GM11168 (cell line): ENCODE data around the gene MKI67.

Experiments
- in situ Hi-C: fragments of 300-500 bp; cut with MboI; formaldehyde crosslinking; loops from one replicate; pipeline ENCODE4 v1.12.0; 2022; ENCODE audit warnings: low sequenced_read_pairs; ENCODE audit not compliant: unreplicated experiment

Gene MKI67

GRCh38 chr10:128069351-128070051, 56.7 kb downstream of the MKI67 start:
- in situ Hi-C loops: loop anchor here (5.0 to 10.0 kb wide), 2 partner anchors 37 to 75 kb away; no protein-coding TSS in a partner anchor

DNA sequence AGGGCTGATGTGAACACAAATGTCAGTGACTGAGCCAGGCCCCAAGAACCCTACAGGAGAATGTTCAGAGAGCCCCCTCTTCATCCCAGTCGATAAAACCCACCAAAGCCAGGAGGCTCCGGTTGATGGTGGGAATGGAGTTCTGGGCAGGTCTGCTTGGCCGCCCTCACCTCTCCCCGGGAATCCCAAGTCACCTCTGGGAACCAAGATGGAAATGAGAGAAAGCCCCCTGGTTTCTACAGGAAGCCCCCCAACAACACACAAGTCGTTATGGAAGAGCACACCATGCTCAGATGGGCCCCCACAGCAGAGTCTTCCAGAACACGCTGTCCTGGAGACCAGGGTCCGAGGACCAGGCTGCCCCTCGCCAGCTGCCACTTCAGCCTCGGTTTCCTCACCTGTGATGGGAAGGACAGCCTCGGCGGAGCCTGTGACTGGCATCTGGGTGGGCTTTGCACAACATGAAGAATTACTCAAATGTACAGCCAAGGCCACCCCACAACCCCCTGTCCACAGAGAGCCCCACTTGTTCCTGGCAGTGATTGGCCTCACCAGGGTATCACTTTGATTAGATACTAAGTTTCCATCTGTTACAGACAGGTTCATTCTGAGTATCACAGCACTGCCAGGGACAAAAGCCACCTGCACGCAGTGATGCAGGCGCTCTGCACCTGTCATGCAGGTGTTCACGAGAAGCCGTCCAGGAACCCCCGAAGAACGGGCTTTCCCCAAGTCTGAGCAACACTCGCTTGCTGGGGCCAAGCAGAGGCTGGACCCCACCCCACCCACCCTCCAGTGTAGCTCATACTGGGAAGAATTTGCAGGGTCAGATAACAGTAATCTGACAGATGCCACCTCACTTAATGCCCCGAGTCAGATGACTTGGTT, 57.6 kb downstream of the MKI67 start:
- in situ Hi-C loops: no loop called here

DNA sequence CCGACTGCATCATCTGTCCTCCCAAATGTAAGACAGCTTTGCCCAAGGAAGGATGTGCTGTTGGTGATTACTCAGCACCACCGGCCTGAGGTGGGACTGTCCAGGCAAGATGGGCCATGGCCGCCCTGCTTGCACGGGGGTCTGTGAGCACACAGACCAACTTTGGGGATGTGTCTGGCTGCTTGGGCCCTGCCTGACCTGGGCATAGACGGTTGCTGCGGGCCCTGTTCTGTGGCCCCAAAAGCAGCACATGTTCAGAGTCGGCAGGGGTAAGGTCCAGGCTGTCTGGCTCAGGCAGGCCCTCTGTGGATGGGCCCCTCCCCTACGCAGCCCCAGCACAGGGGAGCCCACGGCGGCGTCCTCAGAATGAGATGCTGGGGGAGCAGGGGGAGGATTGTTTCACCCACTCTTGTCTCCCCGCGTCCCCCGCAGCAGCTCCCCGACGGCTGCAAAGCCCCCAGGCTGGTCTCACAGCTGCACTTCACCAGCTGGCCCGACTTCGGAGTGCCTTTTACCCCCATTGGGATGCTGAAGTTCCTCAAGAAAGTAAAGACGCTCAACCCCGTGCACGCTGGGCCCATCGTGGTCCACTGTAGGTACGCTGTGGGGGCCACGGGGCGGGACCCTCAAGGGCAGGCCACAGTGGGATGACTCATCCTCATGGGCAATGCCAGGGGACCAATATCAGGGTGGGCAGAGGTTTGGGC, 58.4 kb downstream of the MKI67 start:
- in situ Hi-C loops: no loop called here

GRCh38 chr10:128066870-128067382, 59.3 kb downstream of the MKI67 start:
- in situ Hi-C loops: no loop called here

- in situ Hi-C loops: no loop called here
Observed at GRCh38 chr10:128065881-128066534, 60.2 kb downstream of the MKI67 start.

GRCh38 chr10:128064970-128065580, 61.1 kb downstream of the MKI67 start:
- in situ Hi-C loops: no loop called here

GRCh38 chr10:128064108-128064969, 61.9 kb downstream of the MKI67 start:
- in situ Hi-C loops: no loop called here

GRCh38 chr10:128063736-128064107, 62.5 kb downstream of the MKI67 start:
- in situ Hi-C loops: no loop called here

- in situ Hi-C loops: no loop called here
Observed at GRCh38 chr10:128062881-128063563, 63.2 kb downstream of the MKI67 start.

DNA sequence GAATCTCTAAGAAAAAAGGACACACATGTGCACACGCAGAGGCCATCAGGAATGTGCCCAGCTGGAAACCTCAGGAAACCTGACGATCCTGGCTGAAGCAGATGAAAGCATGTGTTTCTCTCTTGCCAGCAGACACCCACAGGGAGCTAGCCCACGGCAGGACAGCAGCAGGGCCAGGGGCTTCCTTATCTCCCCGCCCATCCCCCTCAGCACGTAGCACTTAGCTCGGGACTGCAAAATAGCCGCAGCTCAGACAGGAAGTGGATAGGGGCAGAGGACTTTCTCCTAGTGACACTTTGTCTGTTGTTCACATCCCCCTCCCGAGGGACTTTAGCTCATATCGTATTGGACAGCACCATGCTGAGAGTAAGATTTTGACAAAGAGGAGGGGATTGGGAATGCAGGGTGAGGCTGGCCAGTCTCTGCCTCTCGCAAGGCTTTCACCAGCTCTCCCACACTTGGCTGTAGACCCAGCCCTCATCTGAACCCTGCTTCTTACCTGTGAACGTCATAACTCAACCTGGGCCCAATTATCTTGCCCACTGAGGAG, 63.8 kb downstream of the MKI67 start:
- in situ Hi-C loops: no loop called here

DNA sequence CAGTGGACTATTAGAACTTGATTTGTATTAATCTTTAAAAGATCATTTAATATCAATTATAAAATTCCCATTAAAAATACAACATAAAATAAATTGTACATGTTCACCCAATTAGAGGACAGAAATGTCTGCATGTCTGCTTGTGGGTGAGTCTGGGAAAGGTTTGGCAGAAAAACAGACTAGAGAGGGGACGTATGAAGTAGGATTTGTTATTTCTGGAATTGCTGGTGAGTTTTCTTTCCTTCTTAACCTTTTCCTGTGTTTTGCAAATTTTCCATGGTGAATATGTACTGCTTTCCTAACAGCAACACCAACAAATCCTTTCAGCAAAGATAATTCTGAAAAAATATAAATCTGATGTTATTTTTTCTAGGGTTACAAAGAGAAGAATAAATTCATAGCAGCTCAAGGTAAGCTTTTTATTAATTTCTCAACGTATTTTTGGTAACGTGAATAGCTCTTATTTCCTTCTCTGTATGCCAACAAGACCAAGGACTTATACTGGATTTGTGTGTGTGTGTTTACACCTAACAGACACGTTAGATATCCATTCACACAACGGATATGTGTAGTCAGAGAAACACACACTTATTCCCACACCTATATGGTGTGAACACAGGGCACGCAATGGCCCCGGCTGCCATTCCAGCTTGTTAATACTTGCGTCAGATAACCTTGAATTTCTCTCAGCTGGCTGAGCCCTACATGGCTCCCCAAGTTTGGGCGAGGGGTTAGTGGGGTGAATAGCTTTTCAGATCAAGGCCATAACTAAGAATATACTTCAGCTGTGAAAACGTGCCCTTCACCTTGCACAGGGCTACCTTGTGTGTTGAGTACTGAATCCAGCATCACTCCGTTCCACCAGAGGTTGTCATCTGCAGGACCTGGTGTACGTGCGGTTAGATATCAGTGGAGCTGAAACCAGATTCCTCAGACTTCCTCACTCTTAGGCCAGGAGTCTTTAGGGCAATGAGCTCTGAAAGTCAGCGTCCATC, 64.6 kb downstream of the MKI67 start:
- in situ Hi-C loops: no loop called here

DNA sequence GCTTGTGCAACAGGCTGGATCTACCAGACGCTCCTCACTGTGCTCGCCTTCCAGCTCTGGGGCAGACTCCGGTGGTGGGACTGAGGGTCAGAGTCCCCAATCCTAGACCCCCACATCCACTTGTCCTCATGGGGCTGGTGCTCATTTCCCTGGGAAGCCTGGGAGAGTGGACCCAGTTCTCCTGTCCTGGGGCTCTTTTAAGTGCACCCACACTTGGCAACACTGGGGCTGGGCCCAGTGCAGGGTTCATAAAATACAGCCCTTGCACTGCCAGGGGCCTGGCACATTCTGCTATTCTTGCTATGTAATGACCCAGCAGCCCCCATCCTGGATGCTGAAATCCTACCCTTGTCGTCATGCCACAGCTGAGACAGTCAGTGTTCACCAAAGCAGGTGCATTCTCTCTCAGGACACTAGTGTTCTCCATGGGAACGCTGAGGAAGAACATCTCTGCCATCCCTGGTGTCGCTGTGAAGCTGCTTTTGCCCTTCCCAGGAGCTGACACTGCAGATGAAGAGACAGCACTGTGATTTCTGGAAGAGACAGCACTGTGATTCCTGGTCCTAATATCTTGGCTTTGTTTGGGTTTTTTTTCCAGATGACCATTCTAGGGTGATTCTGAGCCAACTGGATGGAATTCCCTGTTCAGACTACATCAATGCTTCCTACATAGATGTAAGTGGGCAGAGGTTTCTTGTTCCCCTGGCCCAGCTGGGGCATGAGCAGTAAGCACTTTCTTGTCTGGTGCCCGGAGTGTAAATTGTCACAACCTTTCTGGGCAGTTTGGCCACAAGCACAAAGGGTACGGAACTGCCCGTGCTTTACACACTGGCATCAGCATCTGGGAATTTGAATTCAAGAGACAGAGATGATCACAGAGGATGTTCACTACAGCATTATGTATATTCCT, 65.6 kb downstream of the MKI67 start:
- in situ Hi-C loops: no loop called here

DNA sequence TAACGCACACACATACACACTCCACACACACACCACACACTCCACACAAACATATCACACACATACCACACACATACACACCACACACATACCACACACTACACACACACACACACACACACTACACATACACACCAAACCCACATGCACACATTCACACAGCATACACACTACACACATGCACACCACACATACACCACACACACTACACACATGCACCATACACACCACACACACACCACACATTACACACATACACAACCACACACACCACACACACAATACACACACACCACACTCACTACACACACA, 66.3 kb downstream of the MKI67 start:
- in situ Hi-C loops: no loop called here

GRCh38 chr10:128059266-128059981, 66.8 kb downstream of the MKI67 start:
- in situ Hi-C loops: no loop called here

DNA sequence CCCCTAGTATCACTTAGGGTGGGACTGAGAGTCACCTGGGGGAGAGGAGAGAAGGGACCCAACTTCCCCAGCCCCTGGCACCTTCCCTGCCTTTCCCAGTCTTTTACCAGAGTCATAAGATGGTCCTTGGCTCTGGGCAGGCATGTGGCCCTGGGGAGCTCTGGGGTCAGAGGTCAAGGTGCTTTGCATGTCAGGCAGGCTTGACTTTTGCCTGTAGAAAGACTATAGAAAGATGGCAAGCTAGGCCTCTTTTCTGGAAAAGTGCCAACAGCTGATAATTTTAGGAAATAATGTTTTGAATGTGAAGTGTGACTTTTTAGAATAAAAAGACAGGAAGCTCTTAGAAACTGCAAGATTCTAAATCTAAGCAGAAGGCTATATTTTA, 67.5 kb downstream of the MKI67 start:
- in situ Hi-C loops: no loop called here
